NCI-H526 (cell line): Measurements from ENCODE around the gene PRLR.
"Not testable (repeated sequence)": the region's sequence is repeated elsewhere in the genome, so short reads cannot be mapped to it uniquely, and the experiment has no call there.

Experiments
- DNase-seq, 2 experiments: peaks; one replicate each; lab custom pipeline; 2025; lab: John Stamatoyannopoulos, UW

The PRLR gene

GRCh38 chr5:35082530-35082929 lies 147.8 kb downstream of the PRLR start:
- no peak for DNase-seq

DNA sequence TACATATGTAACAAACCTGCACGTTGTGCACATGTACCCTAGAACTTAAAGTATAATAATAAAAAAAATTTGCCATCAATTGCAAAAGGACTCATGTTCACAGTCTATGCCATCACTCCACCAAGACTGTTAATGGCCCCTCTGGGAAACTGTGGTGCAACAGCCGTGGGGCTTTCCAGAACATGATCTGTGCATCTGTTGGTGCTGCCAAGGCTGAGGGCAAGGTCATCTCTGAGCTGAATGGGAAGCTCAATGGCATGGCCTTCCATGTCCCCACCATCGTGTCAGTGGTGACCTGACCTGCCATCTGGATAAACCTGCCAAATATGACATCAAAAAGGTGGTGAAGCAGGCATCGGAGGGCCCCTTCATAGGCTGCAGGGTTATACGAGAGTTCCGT lies 149.2 kb downstream of the PRLR start:
- DNase-seq, result no peak

GRCh38 chr5:35073160-35073559 lies 157.1 kb downstream of the PRLR start:
- no peak for DNase-seq

DNA sequence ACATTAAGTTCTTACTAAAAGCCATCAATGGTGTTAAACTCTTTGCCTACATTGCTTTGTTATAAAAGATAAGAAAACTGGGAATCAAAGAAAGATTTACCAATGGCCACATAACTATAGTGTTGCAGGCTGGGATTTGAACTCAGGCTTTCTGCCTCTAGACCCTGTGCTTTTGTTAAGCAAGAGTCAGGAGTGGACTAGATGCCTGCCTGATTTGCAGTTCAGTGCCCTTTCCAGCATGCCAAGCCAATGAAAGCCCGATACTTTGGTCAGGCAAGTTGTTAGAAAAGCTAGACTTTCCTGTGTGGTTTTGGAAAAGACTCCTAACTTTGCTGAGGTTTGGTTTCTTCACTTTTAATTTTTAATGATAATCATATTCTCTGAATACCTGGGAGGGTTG lies 161.1 kb downstream of the PRLR start:
- DNase-seq, result no peak

- DNase-seq, result no peak
Observed at GRCh38 chr5:35067985-35068384, 162.3 kb downstream of the PRLR start.

DNA sequence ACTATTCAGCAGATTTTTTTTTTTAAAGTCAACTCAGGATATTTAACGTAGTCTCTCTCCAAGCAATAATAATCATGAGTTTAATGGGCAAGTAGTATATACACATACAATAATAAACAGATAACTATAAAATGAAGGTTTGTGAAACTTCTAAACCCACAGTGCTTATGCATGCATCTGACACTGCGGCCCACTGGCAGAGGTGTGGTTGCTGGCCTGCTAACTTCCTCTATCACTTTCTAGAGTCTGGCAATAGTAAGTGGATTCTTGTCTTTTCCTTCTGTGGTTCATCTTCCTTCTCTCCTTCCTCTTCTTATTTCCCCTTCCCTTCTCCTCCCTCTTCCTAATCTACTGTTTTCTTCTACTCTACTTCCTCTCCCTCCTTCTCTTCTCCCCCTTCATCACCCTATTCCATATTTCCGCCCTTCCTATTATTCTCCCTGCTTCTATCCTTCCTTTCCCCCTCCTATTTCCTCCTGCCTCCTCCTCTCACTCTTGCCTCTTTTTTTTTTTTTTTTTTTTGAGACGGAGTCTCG lies 164.0 kb downstream of the PRLR start:
- DNase-seq, result no peak

DNA sequence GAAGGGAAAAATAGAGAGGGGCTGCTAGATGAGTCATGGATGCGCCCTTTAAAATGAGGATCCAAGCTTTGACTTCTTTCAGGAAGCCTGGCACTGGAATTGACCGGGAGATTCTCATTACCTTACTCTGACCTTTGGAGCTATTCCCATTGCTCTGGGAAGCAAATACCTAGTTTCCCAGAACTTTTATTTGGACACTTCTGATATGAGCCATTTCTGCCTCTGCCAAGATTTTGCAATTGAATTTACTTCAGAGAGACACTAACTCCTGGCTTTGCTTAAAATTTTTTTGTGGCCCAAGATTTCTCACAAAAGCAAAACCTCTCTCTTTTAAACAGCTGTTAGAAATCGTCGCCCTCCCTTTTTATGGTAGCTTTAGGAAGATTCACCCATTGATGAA lies 166.9 kb downstream of the PRLR start:
- no peak for DNase-seq

DNA sequence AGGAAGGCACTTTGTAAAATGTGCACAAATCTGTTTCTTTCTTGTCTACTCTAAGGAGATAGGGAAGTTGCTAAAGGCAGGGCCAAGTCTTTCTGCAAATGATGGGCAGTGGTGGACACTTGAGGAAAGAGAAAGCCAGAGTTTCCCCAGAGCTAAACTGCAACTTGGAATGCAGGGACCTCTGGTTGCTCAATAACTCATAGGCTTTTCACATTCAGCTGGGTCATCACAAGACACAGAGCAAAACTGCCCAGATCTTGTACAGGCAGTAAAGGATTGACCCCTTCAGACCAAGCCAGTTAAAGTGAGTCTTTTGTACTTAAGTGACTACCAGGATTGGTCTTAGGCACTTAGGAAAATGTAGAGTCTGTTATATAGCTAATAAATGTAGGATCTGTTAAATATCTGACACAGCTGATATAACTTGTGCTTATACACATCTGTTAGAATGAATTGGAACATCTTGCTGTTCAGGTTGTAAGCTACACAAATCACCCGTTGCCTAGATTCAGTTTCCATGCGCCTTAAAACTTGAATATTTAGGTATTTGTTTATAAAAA lies 169.0 kb downstream of the PRLR start:
- no peak for DNase-seq

GRCh38 chr5:35060236-35060635 lies 170.1 kb downstream of the PRLR start:
- no peak for DNase-seq

DNA sequence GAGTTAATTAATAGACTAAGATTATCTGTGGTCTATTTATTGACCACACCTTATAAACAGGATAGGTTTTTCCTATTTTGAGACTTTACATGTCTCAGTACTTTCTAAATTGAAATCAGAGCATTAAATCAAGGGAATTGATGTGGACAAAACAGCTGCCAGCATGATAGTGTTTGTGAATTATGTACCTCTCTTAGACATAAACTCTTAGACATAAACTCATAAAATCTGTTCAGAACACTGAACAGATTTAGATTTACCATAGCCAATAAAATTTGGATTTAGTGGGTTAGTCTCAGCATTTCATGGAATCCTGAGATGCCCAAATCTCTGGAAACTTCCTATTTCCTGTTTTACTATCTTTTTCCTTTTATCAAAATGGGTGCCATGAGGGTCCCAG lies 171.0 kb downstream of the PRLR start:
- DNase-seq, result no peak

DNA sequence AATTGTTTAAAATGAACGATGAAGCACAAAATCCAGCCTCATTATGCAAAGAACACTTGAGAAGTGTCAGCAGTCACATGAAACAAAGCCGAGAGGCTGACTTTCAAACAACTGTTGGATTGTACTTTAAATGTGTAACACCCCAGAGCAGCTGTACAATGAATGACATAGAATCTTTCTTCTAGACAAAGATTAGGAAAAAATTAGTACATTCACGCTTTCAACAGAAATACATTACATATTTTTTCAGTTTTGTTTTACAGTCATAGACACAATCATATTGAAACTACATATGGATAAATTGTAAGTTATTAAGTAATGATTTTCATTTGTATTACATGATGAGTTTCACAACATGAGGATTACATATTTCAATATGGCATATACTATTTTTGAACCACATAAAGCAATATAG lies 171.9 kb downstream of the PRLR start:
- DNase-seq, result no peak

- DNase-seq, result no peak
Observed at GRCh38 chr5:35056686-35057085, 173.6 kb downstream of the PRLR start.

- no peak for DNase-seq
Observed at GRCh38 chr5:35052838-35053237, 177.4 kb downstream of the PRLR start.

GRCh38 chr5:35050541-35051126 lies 179.7 kb downstream of the PRLR start:
- no peak for DNase-seq

GRCh38 chr5:35048910-35049309 lies 181.4 kb downstream of the PRLR start:
- DNase-seq, result no peak

GRCh38 chr5:35047785-35048404 lies 182.4 kb downstream of the PRLR start, which contains the start of gene AGXT2:
Gene AGXT2, minus strand, starts transcription at chr5:35047949. Its CDS starts 57 bp downstream, at chr5:35047892.
- no peak for DNase-seq

GRCh38 chr5:35046774-35047173 lies 183.5 kb downstream of the PRLR start:
- DNase-seq, result no peak

- DNase-seq, result no peak
Observed at GRCh38 chr5:35045280-35045679, 185.0 kb downstream of the PRLR start.

DNA sequence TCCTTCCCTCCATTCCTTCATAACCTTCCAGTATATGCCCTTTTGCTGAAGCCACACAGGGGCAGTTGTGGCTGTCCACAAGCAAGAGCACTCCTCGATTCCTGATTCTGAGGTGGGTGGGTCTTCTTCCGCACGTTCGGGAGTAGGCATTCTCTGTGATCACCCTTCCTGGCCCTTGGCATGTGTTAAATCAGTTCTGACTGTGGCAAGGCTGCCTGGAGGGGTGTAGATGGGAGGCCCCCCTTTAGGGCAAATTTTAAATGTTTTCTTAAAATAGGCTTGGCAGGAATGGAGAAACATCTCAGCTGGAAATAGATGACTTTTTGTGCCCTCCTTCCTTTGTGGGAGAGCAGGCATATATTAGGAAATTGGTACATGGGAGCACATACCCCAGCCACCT lies 185.6 kb downstream of the PRLR start:
- DNase-seq, result no peak

DNA sequence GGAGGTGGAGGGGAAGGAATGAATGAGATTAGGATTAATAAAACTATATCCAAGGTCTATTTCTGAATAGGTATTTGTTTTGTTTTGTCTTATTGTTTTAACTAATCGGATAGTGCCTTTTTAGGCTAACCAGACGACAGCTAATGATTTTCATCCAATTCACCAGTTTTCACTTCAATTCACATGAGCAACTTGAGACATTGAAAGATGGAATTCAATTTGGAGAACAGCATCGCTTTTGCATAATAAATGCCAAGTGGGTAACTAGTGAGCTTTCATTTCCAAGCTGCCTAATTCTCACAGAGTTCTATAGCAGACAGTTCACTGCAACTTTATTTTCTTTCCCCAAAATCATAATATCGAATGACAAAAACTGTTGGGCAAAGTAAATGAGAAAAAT lies 187.5 kb downstream of the PRLR start:
- DNase-seq, result no peak

DNA sequence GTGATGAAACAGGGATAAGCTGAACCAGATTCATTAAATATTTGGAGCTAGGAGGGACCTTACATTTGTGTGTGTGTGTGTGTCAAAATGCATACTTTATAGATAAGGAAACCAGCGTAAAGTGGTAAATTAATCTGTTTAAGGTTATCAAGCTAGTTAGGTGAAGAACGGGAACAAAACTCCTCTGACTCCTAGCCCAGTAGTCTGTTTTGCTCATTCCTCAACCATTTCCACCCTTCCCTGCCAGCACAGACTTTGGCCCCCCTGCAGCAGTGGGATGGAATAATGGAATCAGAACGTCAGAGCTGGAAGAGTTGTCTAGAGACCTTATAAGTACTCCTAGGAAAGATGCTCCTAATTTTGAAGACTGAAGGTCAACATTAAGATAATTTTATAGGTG lies 189.0 kb downstream of the PRLR start:
- DNase-seq, result no peak

GRCh38 chr5:35038891-35039290 lies 191.4 kb downstream of the PRLR start:
- DNase-seq, result no peak

- no peak for DNase-seq
Observed at GRCh38 chr5:35036536-35036935, 193.8 kb downstream of the PRLR start.

- DNase-seq, result not testable (repeated sequence)
Observed at GRCh38 chr5:35035929-35036328, 194.4 kb downstream of the PRLR start.
